Loucy (cell line): ENCODE results near the gene SPINT4.
A peak's percentile ranks its signal among the peaks of the same experiment; 100 is the strongest.

Source experiments
- H2AFZ ChIP-seq: fragments of 200-600 bp; sonication (generic); 2 replicates; pipeline ENCODE4 v1.6.0; 2016; ENCODE audit warnings: antibody characterized with exemption, mild to moderate bottlenecking, low read length, moderate library complexity
- H3F3A ChIP-seq: fragments of 200-600 bp; 2 replicates; pipeline ENCODE4 v1.6.0; 2016; ENCODE audit warnings: antibody characterized with exemption, low read depth, mild to moderate bottlenecking
- H3K27me3 ChIP-seq: fragments of 200-600 bp; sonication (generic); 2 replicates; pipeline ENCODE4 v1.6.1; 2014; ENCODE audit warnings: low read length, mild to moderate bottlenecking; ENCODE audit not compliant: insufficient read depth, poor library complexity, severe bottlenecking
- H3K36me3 ChIP-seq: fragments of 200-600 bp; sonication (generic); 2 replicates; pipeline ENCODE4 v1.6.1; 2016; ENCODE audit warnings: low read length; ENCODE audit not compliant: insufficient read depth
- H3K4me1 ChIP-seq: fragments of 200-600 bp; sonication (generic); 2 replicates; pipeline ENCODE4 v1.5.1; 2014; ENCODE audit warnings: low read length, mild to moderate bottlenecking; ENCODE audit not compliant: insufficient read depth, poor library complexity, severe bottlenecking
- H3K4me2 ChIP-seq: fragments of 200-600 bp; sonication (generic); 2 replicates; pipeline ENCODE4 v1.6.0; 2014; ENCODE audit warnings: antibody characterized with exemption, low read length, low read depth, mild to moderate bottlenecking; ENCODE audit not compliant: poor library complexity, severe bottlenecking
- H3K4me3 ChIP-seq: fragments of 200-600 bp; sonication (generic); 2 replicates; pipeline ENCODE4 v1.5.1; 2014; ENCODE audit warnings: low read length, mild to moderate bottlenecking, mixed read lengths; ENCODE audit not compliant: poor library complexity, severe bottlenecking
- H3K79me2 ChIP-seq: fragments of 200-600 bp; sonication (generic); 2 replicates; pipeline ENCODE4 v1.6.1; 2014; ENCODE audit warnings: low read length; ENCODE audit not compliant: insufficient read depth
- H3K9ac ChIP-seq: fragments of 200-600 bp; sonication (generic); 2 replicates; pipeline ENCODE4 v1.6.0; 2014; ENCODE audit warnings: mild to moderate bottlenecking, low read depth, low read length, moderate library complexity; ENCODE audit not compliant: poor library complexity, severe bottlenecking
- H3K9me2 ChIP-seq: fragments of 200-600 bp; sonication (generic); replicated peaks from 2 replicates; pipeline ENCODE4 v1.6.1; 2016; ENCODE audit warnings: low read depth, low read length, mixed read lengths
- H3K9me3 ChIP-seq: fragments of 200-600 bp; sonication (generic); 2 replicates; pipeline ENCODE4 v1.6.1; 2014; ENCODE audit warnings: mild to moderate bottlenecking, antibody characterized with exemption, low read length, low read depth; ENCODE audit not compliant: insufficient read depth
- H4K20me1 ChIP-seq: fragments of 200-600 bp; sonication (generic); 2 replicates; pipeline ENCODE4 v1.6.0; 2014; ENCODE audit warnings: antibody characterized with exemption, low read length, mild to moderate bottlenecking; ENCODE audit not compliant: insufficient read depth, poor library complexity, severe bottlenecking
- CTCF ChIP-seq: fragments of 200-600 bp; sonication (generic); conservative IDR thresholded peaks from 2 replicates; pipeline ENCODE4 v1.5.1; 2014; ENCODE audit warnings: mild to moderate bottlenecking, antibody characterized with exemption, low read length
- EZH2phosphoT487 ChIP-seq: fragments of 200-600 bp; IDR thresholded peaks from 2 replicates; pipeline ENCODE4 v1.6.1; 2018; ENCODE audit warnings: antibody characterized with exemption, mild to moderate bottlenecking, moderate library complexity, borderline replicate concordance

The SPINT4 gene

GRCh38 chr20:45765307-45765875 lies 43.2 kb downstream of the SPINT4 start:
- no peaks in the 10 kb centered on the region for H3K27me3 ChIP-seq
- H3K36me3 ChIP-seq: no peaks in the 10 kb centered on the region
- no peaks in the 10 kb centered on the region for H3K9me2 ChIP-seq
- H3K4me1 ChIP-seq: no peaks in the 10 kb centered on the region
- H3F3A ChIP-seq: no peaks in the 10 kb centered on the region
- H2AFZ ChIP-seq: no peak overlapping the region
- TF ChIP-seq CTCF (no peak), EZH2phosphoT487 (no peak)
- H3K9ac ChIP-seq: no peak overlapping the region
- H3K9me3 ChIP-seq: no peaks in the 10 kb centered on the region
- no peak overlapping the region for H3K4me2 ChIP-seq
- H4K20me1 ChIP-seq: no peaks in the 10 kb centered on the region
- no peak overlapping the region for H3K4me3 ChIP-seq
- H3K79me2 ChIP-seq: no peaks in the 10 kb centered on the region

DNA sequence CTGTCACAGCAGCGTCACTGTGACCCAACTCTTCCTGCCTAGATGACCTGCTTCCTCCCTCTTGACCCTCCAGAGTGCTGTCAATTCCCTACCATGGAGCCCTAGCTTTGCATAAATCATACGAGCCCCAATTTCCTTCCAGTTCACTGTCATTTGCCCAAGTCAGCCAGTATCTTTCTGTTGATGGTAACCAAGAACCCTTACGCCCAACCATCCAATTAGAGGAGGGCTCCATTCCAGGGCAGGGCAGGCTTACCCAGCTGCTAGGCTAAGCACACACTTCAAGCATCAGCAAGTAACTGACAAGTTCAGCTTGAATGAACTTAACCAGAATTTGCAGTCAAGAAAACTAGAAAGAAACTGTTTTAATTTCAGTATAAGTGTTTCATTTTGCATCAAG lies 43.8 kb downstream of the SPINT4 start:
- H3K4me1 ChIP-seq: no peaks in the 10 kb centered on the region
- no peaks in the 10 kb centered on the region for H3K27me3 ChIP-seq
- no peak for TF ChIP-seq EZH2phosphoT487
- H2AFZ ChIP-seq: peak overlapping the region; percentile 33; the same call in 1 of the 2 replicates
- no peak overlapping the region for H3K9ac ChIP-seq
- no peaks in the 10 kb centered on the region for H4K20me1 ChIP-seq
- no peaks in the 10 kb centered on the region for H3K9me2 ChIP-seq
- no peaks in the 10 kb centered on the region for H3F3A ChIP-seq
- H3K9me3 ChIP-seq: no peaks in the 10 kb centered on the region
- no peak overlapping the region for H3K4me2 ChIP-seq
- H3K36me3 ChIP-seq: no peaks in the 10 kb centered on the region
- H3K4me3 ChIP-seq: no peak overlapping the region
- no peaks in the 10 kb centered on the region for H3K79me2 ChIP-seq

DNA sequence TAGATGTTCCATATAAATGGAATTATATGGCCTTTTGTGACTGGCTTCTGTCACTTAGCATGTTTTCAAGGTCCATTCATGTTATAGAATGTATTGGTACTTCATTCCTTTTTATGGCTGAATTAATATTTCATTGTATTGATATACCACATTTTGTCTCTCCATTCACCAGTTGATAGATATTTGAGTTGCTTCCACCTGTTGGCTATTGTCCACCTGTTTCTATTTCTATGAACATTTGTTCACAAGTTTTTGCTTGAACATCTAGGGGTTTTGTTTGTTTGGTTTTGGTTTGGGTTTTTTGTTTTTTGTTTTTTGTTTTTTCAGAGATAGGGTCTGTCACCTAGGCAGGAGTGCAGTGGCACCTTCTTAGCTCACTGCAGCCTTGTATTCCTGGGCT lies 46.3 kb downstream of the SPINT4 start:
- TF ChIP-seq CTCF (no peak), EZH2phosphoT487 (no peak)
- Histone ChIP-seq H3K4me2 (no peak overlapping the region), H3F3A (no peaks in the 10 kb centered on the region), H3K9me3 (no peaks in the 10 kb centered on the region), H4K20me1 (no peaks in the 10 kb centered on the region), H3K4me3 (no peak overlapping the region), H3K9ac (no peak overlapping the region), H2AFZ (no peak overlapping the region), H3K79me2 (no peaks in the 10 kb centered on the region), H3K4me1 (no peaks in the 10 kb centered on the region), H3K36me3 (no peaks in the 10 kb centered on the region), H3K27me3 (no peaks in the 10 kb centered on the region), H3K9me2 (no peaks in the 10 kb centered on the region)

- peak overlapping the region; percentile 99 for H2AFZ ChIP-seq
- TF ChIP-seq CTCF (peak; percentile 98), EZH2phosphoT487 (no peak)
- no peaks in the 10 kb centered on the region for H3K9me2 ChIP-seq
- no peaks in the 10 kb centered on the region for H3K27me3 ChIP-seq
- H3K9ac ChIP-seq: no peak overlapping the region
- H3K36me3 ChIP-seq: no peaks in the 10 kb centered on the region
- no peak overlapping the region for H3K4me3 ChIP-seq
- no peaks in the 10 kb centered on the region for H3K79me2 ChIP-seq
- H3K4me2 ChIP-seq: peak overlapping the region; percentile 30
- no peaks in the 10 kb centered on the region for H3K9me3 ChIP-seq
- H3F3A ChIP-seq: no peaks in the 10 kb centered on the region
- no peaks in the 10 kb centered on the region for H3K4me1 ChIP-seq
- no peaks in the 10 kb centered on the region for H4K20me1 ChIP-seq
These were observed 49.1 kb downstream of the SPINT4 start for GRCh38 chr20:45771182-45771759.
